K562 (cell line): ENCODE data around the gene FRMPD4. TPM values are rescaled to one million over a fixed set of nuclear protein-coding genes. Genes with fewer than 3 reads are reported as not detected.
"Not testable (repeated sequence)": the region's sequence is repeated elsewhere in the genome, so short reads cannot be mapped to it uniquely, and the experiment has no call there.

Experiments
- ATAC-seq: fragments of 200-7000 bp; cut with Tn5 transposase; 3 replicates; pipeline ENCODE4 v1.9.1; 2020; ENCODE audit warnings: moderate library complexity
- BruUV-seq: library from RNA; stranded (reverse); fragments of 400-500 nt; replicated peaks from 2 replicates; lab custom pipeline; 2021; lab: Mats Ljungman, UMichigan
- CTCF ChIA-PET: fragments of 300-600 bp; formaldehyde crosslinking; extraction: SDS; loops from one replicate; lab custom pipeline; 2021; ENCODE audit warnings: low intra/inter-chr PET ratio; lab: Yijun Ruan, JAX
- POLR2A ChIA-PET: fragments of 300-600, 350-650 bp; sonication (Branson Sonifier 250); formaldehyde crosslinking; extraction: SDS; loops from one replicate; lab custom pipeline; 2021; ENCODE audit warnings: antibody characterized with exemption, inconsistent platforms; lab: Yijun Ruan, JAX
- DNase-seq, 4 experiments: peaks; one replicate each; pipeline versions ENCODE4 v3.0.0 to v3.0.0-alpha.2; 2011 to 2018; ENCODE audit warnings: low spot score in 3 of 4, mixed read lengths in 3 of 4; ENCODE audit errors: extremely low read depth in 1 of 4
- FAIRE-seq: peaks from 2 replicates; lab custom pipeline; 2011; peaks lifted over from hg19 to GRCh38; lab: Jason Lieb, UNC
- H2AFZ ChIP-seq: 2 replicates; pipeline ENCODE4 v1.6.0; 2011; ENCODE audit warnings: low read depth, low read length, control low read depth, inconsistent platforms
- H3K27ac ChIP-seq: fragments of 200-600 bp; 3 replicates; pipeline ENCODE4 v1.8.0; 2011; ENCODE audit warnings: low read depth, mild to moderate bottlenecking, control low read depth, inconsistent platforms, low read length, moderate library complexity, mixed read lengths; ENCODE audit errors: extremely low read depth
- H3K27me3 ChIP-seq, 2 experiments: fragments of 300-600 bp in 1 of 2; 2 replicates in 1 of 2; 3 replicates in 1 of 2; pipeline versions ENCODE4 v1.6.0 to v1.8.0; 2011; ENCODE audit warnings: inconsistent platforms in 2 of 2, low read length in 2 of 2, mild to moderate bottlenecking in 1 of 2, mixed read lengths in 1 of 2, moderate library complexity in 1 of 2; ENCODE audit not compliant: control insufficient read depth in 2 of 2, insufficient read depth in 2 of 2
- H3K36me3 ChIP-seq: fragments of 300-600 bp; 3 replicates; pipeline ENCODE4 v1.8.0; 2011; ENCODE audit warnings: mild to moderate bottlenecking, low read length, inconsistent platforms; ENCODE audit not compliant: control insufficient read depth, insufficient read depth
- H3K4me1 ChIP-seq, 2 experiments: fragments of 200-600 bp in 1 of 2; replicated peaks in 1 of 2; 2 replicates in 1 of 2; 3 replicates in 1 of 2; pipeline versions ENCODE4 v1.5.1 to v1.8.0; 2011; ENCODE audit warnings: inconsistent platforms in 2 of 2, low read length in 2 of 2, mild to moderate bottlenecking in 1 of 2, mixed read lengths in 1 of 2, moderate library complexity in 1 of 2; ENCODE audit not compliant: control insufficient read depth in 2 of 2, insufficient read depth in 2 of 2
- H3K4me2 ChIP-seq: 2 replicates; pipeline ENCODE4 v1.6.1; 2011; ENCODE audit warnings: low read length, control low read depth, inconsistent platforms, mixed read lengths; ENCODE audit not compliant: insufficient read depth
- H3K4me3 ChIP-seq: fragments of 200-600 bp; sonication (generic), shearing (Covaris generic); 2 replicates; pipeline ENCODE4 v1.5.1; 2016; ENCODE audit warnings: control low read depth, inconsistent platforms
- H3K79me2 ChIP-seq: fragments of 200-600 bp; 3 replicates; pipeline ENCODE4 v1.8.0; 2011; ENCODE audit warnings: low read length, inconsistent platforms; ENCODE audit not compliant: control insufficient read depth, insufficient read depth
- H3K9ac ChIP-seq, 2 experiments: 2 replicates each; pipeline versions ENCODE4 v1.6.0 to v1.6.1; 2011; ENCODE audit warnings: low read depth in 2 of 2, low read length in 2 of 2, control low read depth in 1 of 2, inconsistent platforms in 1 of 2, mild to moderate bottlenecking in 1 of 2, mixed read lengths in 1 of 2; ENCODE audit not compliant: insufficient read depth in 1 of 2
- H3K9me1 ChIP-seq: one replicate; pipeline ENCODE4 v1.6.0; 2011; ENCODE audit warnings: inconsistent platforms, mild to moderate bottlenecking, low read length, moderate library complexity; ENCODE audit not compliant: control insufficient read depth, insufficient read depth
- H3K9me3 ChIP-seq: replicated peaks from 2 replicates; pipeline ENCODE4 v1.5.1; 2011; ENCODE audit warnings: low read depth, low read length, inconsistent platforms; ENCODE audit not compliant: control insufficient read depth, insufficient read depth
- H4K20me1 ChIP-seq: replicated peaks from 2 replicates; pipeline ENCODE4 v1.6.1; 2011; ENCODE audit warnings: low read length, inconsistent platforms, mixed read lengths; ENCODE audit not compliant: control insufficient read depth, insufficient read depth
- DDX20 ChIP-seq: fragments of 450-650 bp; IDR thresholded peaks from 2 replicates; pipeline ENCODE4 v1.6.1; 2016; ENCODE audit warnings: missing genetic modification characterization, low read depth, mild to moderate bottlenecking, missing compliant biosample characterization, moderate library complexity
- FOXK2 ChIP-seq, 2 experiments: fragments of 450-650 bp; IDR thresholded peaks in 1 of 2; conservative IDR thresholded peaks in 1 of 2; 2 replicates each; pipeline ENCODE4 v1.6.1; 2016; ENCODE audit warnings: low read depth in 2 of 2, mild to moderate bottlenecking in 1 of 2
- MAZ ChIP-seq, 2 experiments: fragments of 450-650 bp in 1 of 2; sonication (generic) in 1 of 2; formaldehyde crosslinking; IDR thresholded peaks in 1 of 2; conservative IDR thresholded peaks in 1 of 2; 2 replicates each; pipeline versions ENCODE4 v1.4.0 to v1.5.0; 2020; ENCODE audit warnings: mild to moderate bottlenecking in 1 of 2, missing genetic modification reagents in 1 of 2
- NFIX ChIP-seq: fragments of 250-450 bp; sonication (Bioruptor Pico); IDR thresholded peaks from 2 replicates; pipeline ENCODE4 v1.4.0; 2020; ENCODE audit warnings: low read depth, mild to moderate bottlenecking, moderate library complexity
- PPARD ChIP-seq: fragments of 250-450 bp; sonication (Bioruptor Pico); IDR thresholded peaks from 2 replicates; pipeline ENCODE4 v1.8.0; 2022; ENCODE audit warnings: inconsistent platforms, mild to moderate bottlenecking, moderate library complexity
- SMAD3 ChIP-seq: fragments of 450-650 bp; formaldehyde crosslinking; conservative IDR thresholded peaks from 2 replicates; pipeline ENCODE4 v1.4.0; 2020; ENCODE audit warnings: mild to moderate bottlenecking
- SRSF7 ChIP-seq: fragments of 200-400 bp; formaldehyde crosslinking; optimal IDR thresholded peaks from 2 replicates; pipeline ENCODE3; 2017; ENCODE audit warnings: mild to moderate bottlenecking, low read depth, low read length
- ZFPM2 ChIP-seq: fragments of 250-450 bp; sonication (Bioruptor Pico); IDR thresholded peaks from 2 replicates; pipeline ENCODE4 v1.5.1; 2022; ENCODE audit warnings: mild to moderate bottlenecking
- WGBS: fragments of 100-300 bp; shearing (Covaris generic); methylation state at CpG from one replicate; pipeline ENCODE4 v1.1.6; 2016; ENCODE audit warnings: low coverage, mixed read lengths; ENCODE audit not compliant: insufficient coverage; ENCODE audit errors: missing lambda C conversion rate; 5-methylcytosine and 5-hydroxymethylcytosine counted together
- in situ Hi-C: fragments of 300-500 bp; cut with MboI; formaldehyde crosslinking; loops from 4 replicates; pipeline ENCODE4 v1.15.0; 2018; ENCODE audit warnings: inconsistent platforms, mixed read lengths
- intact Hi-C: fragments of 100-400 bp; cut with micrococcal nuclease; formaldehyde crosslinking; loops from 2 replicates; pipeline ENCODE4 v1.14.2; 2022
- polyA plus RNA-seq, 8 experiments: library from polyadenylated mRNA; depleted of rRNA in 4 of 8; stranded (reverse) in 5 of 8; unstranded in 3 of 8; fragments of >200 nt; fragmentation: Nextera tagmentation in 2 of 8; fragmentation: Illumina TruSeq in 1 of 8; extraction: Ambion mirVana in 2 of 8; extraction: Trizol in 1 of 8; gene quantifications; 2 replicates each; pipeline versions ENCODE4 v1.2.1 to v1.2.3, GENCODE V29; 2011 to 2014; ENCODE audit warnings: inconsistent platforms in 1 of 8, missing spikeins in 1 of 8
- total RNA-seq, 7 experiments: library from RNA; depleted of rRNA in 6 of 7; stranded (reverse); fragments of >200 nt in 6 of 7; fragmentation: Illumina TruSeq in 2 of 7; extraction: Trizol in 2 of 7; gene quantifications; 2 replicates each; pipeline versions ENCODE4 v1.2.1 to v1.2.3, GENCODE V29; 2011 to 2021; ENCODE audit warnings: low replicate concordance in 1 of 7
- TF ChIP-seq, protein P1 (sequence below): fragments of 250-450 bp; sonication (Bioruptor Pico); IDR thresholded peaks from 2 replicates; pipeline ENCODE4 v1.5.0; 2022; ENCODE audit warnings: mild to moderate bottlenecking

The FRMPD4 gene
- total and polyA plus RNA-seq, 9 of the 15 experiments (the other 6 are each of a cell fraction or from before 2014, with no cell fraction given): not detected

DNA sequence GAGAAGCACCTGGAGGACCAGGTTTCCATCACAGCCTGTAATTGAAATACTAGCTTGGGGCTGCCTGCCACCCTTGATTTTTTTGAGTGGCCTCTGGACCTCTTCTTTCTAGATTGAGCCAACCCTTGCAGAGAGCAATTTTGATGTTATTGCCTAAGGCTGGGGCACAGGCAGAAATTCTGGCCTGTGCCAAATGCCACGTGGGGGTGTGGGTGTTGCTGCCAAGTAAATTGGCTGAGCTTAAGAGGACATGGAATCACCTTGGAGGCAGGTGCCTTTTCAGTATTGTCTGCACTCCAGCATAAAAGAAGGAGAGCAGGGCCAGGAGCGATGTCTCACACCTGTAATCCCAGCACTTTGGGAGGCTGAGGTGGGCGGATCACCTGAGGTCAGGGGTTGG, 366.9 kb downstream of the FRMPD4 start (continued):
- TF ChIP-seq SMAD3 (CRISPR knock-in tag) (no peak), PPARD (CRISPR knock-in tag) (no peak), FOXK2 (conservative IDR thresholded peaks at IDR 0.05 in 1 of 2, IDR thresholded peaks at IDR 0.05 in 1 of 2; ENCODE audit: low read depth in 2 of 2) (no peak), DDX20 (no peak), NFIX (no peak), ZFPM2 (CRISPR knock-in tag) (no peak), SRSF7 (no peak), MAZ (CRISPR knock-in tag; conservative IDR thresholded peaks at IDR 0.05 in 1 of 2, IDR thresholded peaks at IDR 0.05 in 1 of 2) (no peak)
- TF ChIP-seq, protein P1, sequence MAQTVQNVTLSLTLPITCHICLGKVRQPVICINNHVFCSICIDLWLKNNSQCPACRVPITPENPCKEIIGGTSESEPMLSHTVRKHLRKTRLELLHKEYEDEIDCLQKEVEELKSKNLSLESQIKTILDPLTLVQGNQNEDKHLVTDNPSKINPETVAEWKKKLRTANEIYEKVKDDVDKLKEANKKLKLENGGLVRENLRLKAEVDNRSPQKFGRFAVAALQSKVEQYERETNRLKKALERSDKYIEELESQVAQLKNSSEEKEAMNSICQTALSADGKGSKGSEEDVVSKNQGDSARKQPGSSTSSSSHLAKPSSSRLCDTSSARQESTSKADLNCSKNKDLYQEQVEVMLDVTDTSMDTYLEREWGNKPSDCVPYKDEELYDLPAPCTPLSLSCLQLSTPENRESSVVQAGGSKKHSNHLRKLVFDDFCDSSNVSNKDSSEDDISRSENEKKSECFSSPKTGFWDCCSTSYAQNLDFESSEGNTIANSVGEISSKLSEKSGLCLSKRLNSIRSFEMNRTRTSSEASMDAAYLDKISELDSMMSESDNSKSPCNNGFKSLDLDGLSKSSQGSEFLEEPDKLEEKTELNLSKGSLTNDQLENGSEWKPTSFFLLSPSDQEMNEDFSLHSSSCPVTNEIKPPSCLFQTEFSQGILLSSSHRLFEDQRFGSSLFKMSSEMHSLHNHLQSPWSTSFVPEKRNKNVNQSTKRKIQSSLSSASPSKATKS (CRISPR knock-in tag): no peak

DNA sequence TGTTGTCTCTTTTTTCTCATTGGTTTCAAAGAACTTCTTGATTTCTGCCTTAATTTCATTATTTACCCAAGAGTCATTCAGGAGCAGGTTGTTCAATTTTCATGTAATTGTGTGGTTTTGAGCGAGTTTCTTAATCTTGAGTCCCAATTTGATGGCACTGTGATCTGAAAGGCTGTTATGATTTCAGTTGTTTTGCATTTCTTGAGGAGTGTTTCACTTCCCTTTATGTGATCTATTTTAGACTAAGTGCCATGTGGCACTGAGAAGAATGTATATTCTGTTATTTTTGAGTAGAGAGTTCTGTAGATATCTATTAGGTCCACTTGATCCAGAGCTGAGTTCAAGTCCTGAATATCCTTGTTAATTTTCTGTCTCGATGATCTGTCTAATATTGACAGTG, 377.1 kb downstream of the FRMPD4 start:
- FAIRE-seq, H3K4me1 ChIP-seq, intact Hi-C loops, H3K9me3 ChIP-seq, ATAC-seq, in situ Hi-C loops, BruUV-seq, H3K9me1 ChIP-seq, POLR2A ChIA-PET, CTCF ChIA-PET, H3K79me2 ChIP-seq, H2AFZ ChIP-seq, DNase-seq, H3K36me3 ChIP-seq, H3K4me2 ChIP-seq, H3K4me3 ChIP-seq, H3K27me3 ChIP-seq, H3K9ac ChIP-seq, H4K20me1 ChIP-seq, H3K27ac ChIP-seq: not testable (repeated sequence)
- whole genome bisulfite sequencing: 4% methylated on average over 2 of the region's 2 CpGs
